H1 (cell line): ENCODE measurements around the gene RAB35.

Experiments used
- ATF3 ChIP-seq: IDR thresholded peaks from 2 replicates; pipeline ENCODE4 v1.6.1; 2011; ENCODE audit warnings: low read depth, mild to moderate bottlenecking, low read length; ENCODE audit not compliant: insufficient read depth
- CTCF ChIP-seq, 3 experiments: IDR thresholded peaks; 1 replicate in 2 of 3; 2 replicates in 1 of 3; pipeline versions ENCODE4 v1.5.1 to v1.6.1; 2011; ENCODE audit warnings: low read length in 3 of 3, mild to moderate bottlenecking in 3 of 3, inconsistent platforms in 2 of 3, low read depth in 1 of 3, moderate library complexity in 1 of 3; ENCODE audit not compliant: insufficient read depth in 1 of 3; ENCODE audit errors: control extremely low read depth in 1 of 3
- JUND ChIP-seq: IDR thresholded peaks from 2 replicates; pipeline ENCODE4 v1.6.1; 2011; ENCODE audit warnings: mild to moderate bottlenecking, improper control_type of control experiment, low read length
- KDM4A ChIP-seq: IDR thresholded peaks from one replicate; pipeline ENCODE4 v1.7.1; 2012; ENCODE audit warnings: low read depth, mild to moderate bottlenecking, moderate library complexity, low read length, inconsistent platforms; ENCODE audit not compliant: severe bottlenecking
- POLR2A ChIP-seq, 2 experiments: IDR thresholded peaks; 1 replicate in 1 of 2; 2 replicates in 1 of 2; pipeline ENCODE4 v1.6.1; 2011; ENCODE audit warnings: low read depth in 2 of 2, low read length in 2 of 2, mild to moderate bottlenecking in 2 of 2; ENCODE audit errors: control extremely low read depth in 1 of 2
- POLR2AphosphoS5 ChIP-seq: IDR thresholded peaks from 2 replicates; pipeline ENCODE4 v1.6.1; 2011; ENCODE audit warnings: low read depth, low read length
- SIN3A ChIP-seq, 2 experiments: IDR thresholded peaks in 1 of 2; conservative IDR thresholded peaks in 1 of 2; 2 replicates each; pipeline ENCODE4 v1.6.1; 2011 to 2012; ENCODE audit warnings: low read length in 2 of 2, improper control_type of control experiment in 1 of 2, low read depth in 1 of 2, mild to moderate bottlenecking in 1 of 2
- SP2 ChIP-seq: IDR thresholded peaks from 2 replicates; pipeline ENCODE4 v1.6.1; 2012; ENCODE audit warnings: mild to moderate bottlenecking, low read length, inconsistent platforms
- SUZ12 ChIP-seq: fragments of 200-600 bp; sonication (generic); IDR thresholded peaks from 2 replicates; pipeline ENCODE4 v1.6.1; 2012; ENCODE audit warnings: mild to moderate bottlenecking, inconsistent platforms, low read length, moderate library complexity, mixed read lengths
- ZNF274 ChIP-seq: IDR thresholded peaks from 2 replicates; pipeline ENCODE4 v1.7.0; 2012; ENCODE audit warnings: low read length, borderline replicate concordance; ENCODE audit errors: extremely low read depth

DNA sequence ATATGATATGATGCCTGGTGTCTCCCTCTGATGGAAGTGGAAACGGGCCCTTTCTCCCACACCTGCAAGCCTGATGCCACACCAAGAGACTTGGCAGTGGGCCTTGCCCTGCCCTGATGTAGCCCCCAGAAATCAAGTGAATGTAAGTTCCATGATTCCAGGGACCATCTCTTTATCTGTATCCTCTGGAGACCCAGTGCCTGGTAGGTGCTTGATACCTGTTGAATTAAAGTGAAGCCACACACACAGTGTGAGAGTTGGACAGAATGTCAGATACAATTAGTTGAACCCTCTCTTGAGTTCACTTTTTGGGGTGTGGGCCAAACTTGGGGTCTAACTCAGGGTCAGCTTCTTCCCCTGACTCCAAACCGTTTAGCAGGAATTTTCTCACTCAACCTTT, 4.8 kb upstream of the RAB35 start:
- TF ChIP-seq POLR2AphosphoS5 (no peak), SP2 (no peak), SUZ12 (no peak), JUND (no peak), ZNF274 (no peak), SIN3A (conservative IDR thresholded peaks at IDR 0.05 in 1 of 2, IDR thresholded peaks at IDR 0.05 in 1 of 2; ENCODE audit: low read depth in 1 of 2, low read length in 2 of 2) (no peak), KDM4A (no peak), CTCF (IDR thresholded peaks at IDR 0.05; ENCODE audit: control extremely low read depth in 1 of 3, insufficient read depth in 1 of 3, low read depth in 1 of 3, low read length in 3 of 3) (no peak), POLR2A (IDR thresholded peaks at IDR 0.05; ENCODE audit: control extremely low read depth in 1 of 2, low read depth in 2 of 2, low read length in 2 of 2) (no peak), ATF3 (no peak)
